ENCODE data around the gene TSPAN9.

Gene TSPAN9

DNA sequence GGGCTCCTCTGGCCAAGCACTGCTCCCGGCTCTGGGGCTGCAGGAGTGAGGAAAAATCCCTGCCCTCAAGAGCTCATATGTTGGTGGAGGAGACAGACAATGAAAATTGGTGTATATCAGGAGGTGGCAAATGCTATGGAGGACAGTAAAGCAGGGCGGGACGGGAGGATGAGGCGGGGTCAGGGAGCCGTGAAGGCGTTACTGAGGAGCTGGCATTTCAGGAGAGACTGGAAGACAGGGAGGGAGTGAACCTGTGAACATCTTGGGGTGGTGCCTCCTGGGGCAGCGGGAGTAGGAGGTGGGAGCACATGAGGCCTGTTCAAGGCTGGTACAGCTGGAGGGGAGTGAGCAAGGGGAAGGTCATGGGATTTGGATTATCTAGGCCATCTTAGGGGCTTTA, 26.6 kb downstream of the TSPAN9 start:
- DNase-seq: no peak

DNA sequence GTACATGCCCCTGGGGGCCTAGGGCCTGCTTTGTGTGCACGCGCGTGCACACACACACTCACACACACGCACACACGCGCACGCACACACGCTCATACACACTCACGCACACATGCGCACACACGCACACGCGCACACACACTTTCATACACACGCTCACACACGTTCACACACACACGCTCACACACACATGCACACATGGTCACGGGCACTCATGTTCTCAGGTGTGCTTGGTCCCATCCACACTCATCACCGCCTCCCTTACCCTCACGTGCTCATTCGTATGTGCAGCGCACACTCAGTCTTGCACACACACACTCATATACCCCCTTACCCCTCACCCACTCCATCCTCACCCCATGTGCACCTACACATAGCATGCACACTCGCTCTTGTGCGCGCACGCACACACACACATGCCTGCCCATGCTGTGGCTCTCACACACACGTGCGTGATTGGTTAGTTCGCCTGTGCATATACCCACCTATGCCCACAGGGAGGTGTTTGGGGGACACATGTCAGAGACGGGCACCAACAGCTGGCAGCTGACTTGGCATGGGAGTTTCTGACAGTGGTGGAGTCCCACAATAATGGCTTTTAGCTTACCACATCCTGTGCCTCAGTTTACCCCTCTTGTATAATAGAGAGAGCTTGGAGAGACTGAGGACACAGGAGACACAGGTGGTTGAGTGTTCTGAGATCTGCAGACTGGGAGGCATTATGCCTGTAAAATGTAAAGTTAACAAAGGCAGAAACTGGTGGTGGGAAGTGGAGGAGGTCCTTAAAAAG, 28.7 kb downstream of the TSPAN9 start:
- no peak for DNase-seq

DNA sequence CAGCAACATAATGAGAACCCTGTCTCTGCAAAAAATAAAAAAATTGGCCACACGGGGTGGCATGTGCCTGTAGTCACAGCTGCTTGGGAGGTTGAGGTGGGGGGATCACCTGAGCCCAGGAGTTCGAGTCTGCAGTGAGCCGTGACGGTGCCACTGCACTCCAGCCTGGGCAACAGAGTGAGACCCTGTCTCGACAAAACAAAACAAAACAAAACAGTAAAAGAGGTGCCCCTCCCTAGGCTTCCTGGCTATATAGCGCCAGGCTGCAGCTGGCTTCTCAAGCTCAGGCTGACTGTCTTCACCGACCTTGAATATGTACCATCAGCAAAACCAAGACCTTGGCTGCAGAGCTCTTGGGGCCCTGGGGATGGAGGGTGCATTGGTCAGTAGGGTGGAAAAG, 29.4 kb downstream of the TSPAN9 start:
- DNase-seq: no peak

GRCh38 chr12:3107071-3107583, 29.9 kb downstream of the TSPAN9 start:
- no peak for DNase-seq

- no peak for DNase-seq
Observed at GRCh38 chr12:3107954-3108353, 30.8 kb downstream of the TSPAN9 start.

GRCh38 chr12:3110578-3110977, 33.4 kb downstream of the TSPAN9 start:
- DNase-seq: no peak

GRCh38 chr12:3113671-3114325, 36.6 kb downstream of the TSPAN9 start:
- DNase-seq: no peak

- no peak for DNase-seq
Observed at GRCh38 chr12:3114671-3115070, 37.5 kb downstream of the TSPAN9 start.

DNA sequence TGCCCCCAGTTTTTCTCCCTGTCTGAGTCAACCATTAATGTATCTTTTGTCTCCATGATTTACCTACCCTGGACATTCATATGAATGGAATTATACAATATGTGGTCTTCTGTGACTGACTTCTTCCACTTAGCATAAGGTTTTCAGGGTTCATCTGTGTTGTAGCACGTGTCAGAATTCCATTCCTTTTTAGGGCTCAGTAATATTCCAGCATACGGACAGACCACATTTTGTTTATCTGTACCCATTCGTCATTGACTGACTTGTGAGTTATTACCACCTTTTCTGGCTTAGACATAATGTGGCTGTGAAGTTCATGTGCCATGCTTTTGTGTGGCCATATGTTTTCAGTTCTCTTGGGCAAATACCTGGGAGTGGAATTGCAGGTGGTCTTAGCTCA, 37.9 kb downstream of the TSPAN9 start:
- no peak for DNase-seq

DNA sequence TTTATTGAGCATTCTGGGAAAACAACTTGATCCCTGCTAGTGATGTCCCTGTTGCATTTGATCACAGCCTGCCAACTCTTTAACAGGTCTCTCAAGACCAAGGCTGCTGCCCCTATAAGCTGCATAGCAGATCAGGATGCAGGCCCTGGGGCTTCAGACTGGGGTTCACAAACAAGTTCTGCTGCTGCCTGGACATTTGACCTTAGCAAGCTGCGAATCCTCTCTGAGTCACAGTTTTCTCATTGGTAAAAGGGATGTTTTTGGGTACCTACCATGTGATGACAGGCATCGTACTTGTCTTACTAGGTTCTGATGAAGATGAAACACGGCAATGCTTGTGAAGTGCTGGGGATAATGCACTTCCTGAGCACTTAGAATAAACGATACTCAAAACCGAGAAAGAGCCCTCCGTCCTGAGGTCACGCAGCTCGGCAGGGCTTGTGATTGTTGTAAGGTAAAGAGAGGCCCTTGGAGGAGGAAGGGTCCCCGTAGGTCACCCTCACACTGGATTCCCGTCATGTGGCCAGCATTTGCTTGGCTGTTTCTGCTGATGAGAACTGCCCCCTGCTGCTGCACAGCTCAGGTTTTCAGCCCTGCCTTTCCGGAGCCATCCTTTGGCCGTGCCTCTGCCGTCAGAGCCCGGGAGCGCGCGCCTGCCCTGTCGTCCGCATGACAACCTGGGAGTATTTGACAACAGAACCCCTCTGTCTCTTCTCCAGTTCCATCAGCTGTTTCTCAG, 39.1 kb downstream of the TSPAN9 start:
- DNase-seq: no peak

- no peak for DNase-seq
Observed at GRCh38 chr12:3117144-3117581, 40.0 kb downstream of the TSPAN9 start.

DNA sequence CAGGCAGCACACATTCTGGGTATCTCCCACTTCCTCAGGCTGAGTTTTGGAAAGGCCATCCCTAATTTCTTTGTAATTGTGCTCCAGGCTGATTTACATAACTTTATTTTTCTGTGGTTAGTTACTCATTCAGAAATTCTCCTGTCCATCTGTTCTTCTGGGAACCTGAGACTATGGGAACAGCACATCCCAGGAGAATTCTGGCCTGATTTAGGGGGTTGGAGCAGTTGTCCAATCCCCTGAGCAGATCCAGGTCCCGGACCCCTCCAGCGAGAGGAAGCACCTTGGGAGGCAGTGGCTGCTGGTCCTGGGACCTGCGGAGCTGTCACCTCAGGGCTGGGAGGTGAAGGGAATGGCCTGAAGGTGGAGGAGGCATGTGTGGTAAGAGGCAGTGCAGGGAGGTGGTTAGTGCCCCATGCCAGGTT, 40.4 kb downstream of the TSPAN9 start:
- no peak for DNase-seq

GRCh38 chr12:3119192-3119755, 42.1 kb downstream of the TSPAN9 start:
- DNase-seq: no peak

GRCh38 chr12:3119756-3120601, 42.8 kb downstream of the TSPAN9 start:
- no peak for DNase-seq

- DNase-seq: no peak
Observed at GRCh38 chr12:3120701-3121100, 43.5 kb downstream of the TSPAN9 start.

GRCh38 chr12:3122841-3123678, 45.9 kb downstream of the TSPAN9 start:
- no peak for DNase-seq

DNA sequence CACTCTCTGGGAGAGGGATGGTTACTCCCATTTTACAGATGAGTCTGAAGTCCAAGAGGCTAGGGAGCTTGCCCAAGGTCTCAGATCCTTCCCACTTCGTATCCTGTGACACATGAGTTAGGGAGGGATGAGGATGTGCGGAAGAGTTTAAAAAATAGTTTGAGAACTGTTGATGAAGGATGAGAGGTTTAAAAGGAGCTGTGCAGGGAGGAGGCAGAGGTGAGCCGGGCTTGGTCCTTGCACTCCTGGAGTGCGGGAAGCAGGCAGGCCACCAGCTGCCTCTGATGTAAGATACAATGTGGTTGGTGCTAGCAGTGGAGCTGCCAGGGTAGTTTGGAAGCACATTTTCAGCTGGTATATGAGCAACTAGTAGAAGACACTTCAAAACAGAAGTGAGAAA, 46.5 kb downstream of the TSPAN9 start:
- no peak for DNase-seq

GRCh38 chr12:3124917-3125316, 47.7 kb downstream of the TSPAN9 start:
- no peak for DNase-seq

DNA sequence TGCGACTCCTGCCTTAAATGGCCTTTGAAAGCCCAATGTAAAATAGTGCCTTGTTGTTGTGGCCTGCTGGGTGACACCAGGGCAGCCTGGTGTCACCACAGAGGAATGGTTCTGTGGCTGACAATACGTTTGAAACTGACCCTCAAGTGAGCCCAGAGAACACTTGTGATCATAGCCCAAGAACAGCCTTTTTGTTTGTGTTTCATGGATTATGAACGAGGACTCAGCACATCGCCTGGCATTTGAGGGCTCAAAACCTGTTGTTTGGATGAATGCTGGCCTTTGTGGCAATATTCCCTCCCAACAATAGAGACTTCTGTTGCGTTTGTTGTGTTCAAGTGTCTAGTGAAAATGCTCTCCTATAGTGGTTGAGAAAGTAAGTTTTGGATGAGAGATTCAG, 48.5 kb downstream of the TSPAN9 start:
- no peak for DNase-seq

DNA sequence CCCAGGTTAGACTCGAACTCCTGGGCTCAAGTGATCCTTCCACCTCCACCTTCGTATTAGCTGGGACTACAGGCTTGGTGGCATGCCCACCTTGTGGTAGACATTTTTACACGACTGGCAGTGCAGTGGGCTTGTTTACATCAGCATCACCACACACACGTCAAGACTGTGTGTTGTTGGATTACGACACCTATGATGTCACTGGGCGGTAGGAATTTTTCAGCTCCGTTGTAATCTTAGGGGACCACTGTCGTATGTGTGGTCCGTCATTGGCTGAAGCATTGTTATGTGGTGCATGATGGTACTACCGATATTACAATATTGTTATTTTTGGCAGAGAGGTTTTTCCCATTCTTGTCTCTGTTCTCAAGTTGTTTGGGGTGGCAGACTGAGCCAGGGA, 50.7 kb downstream of the TSPAN9 start:
- no peak for DNase-seq

Measured in NCI-H510A (cell line).